SU-DHL-6 (cell line): ENCODE data around the gene PRB2.

Experiments
- CTCF ChIP-seq: fragments of 200-600 bp; sonication (generic); IDR thresholded peaks from one replicate; pipeline ENCODE4 v1.5.1; 2017; ENCODE audit warnings: antibody characterized with exemption, mild to moderate bottlenecking, low read length, moderate library complexity; ENCODE audit not compliant: insufficient read depth, poor library complexity, severe bottlenecking
- EZH2phosphoT487 ChIP-seq: fragments of 200-600 bp; sonication (generic), shearing (Covaris generic); conservative IDR thresholded peaks from 2 replicates; pipeline ENCODE4 v1.6.1; 2018; ENCODE audit warnings: mild to moderate bottlenecking, antibody characterized with exemption, low read length, moderate library complexity, mixed read lengths

DNA sequence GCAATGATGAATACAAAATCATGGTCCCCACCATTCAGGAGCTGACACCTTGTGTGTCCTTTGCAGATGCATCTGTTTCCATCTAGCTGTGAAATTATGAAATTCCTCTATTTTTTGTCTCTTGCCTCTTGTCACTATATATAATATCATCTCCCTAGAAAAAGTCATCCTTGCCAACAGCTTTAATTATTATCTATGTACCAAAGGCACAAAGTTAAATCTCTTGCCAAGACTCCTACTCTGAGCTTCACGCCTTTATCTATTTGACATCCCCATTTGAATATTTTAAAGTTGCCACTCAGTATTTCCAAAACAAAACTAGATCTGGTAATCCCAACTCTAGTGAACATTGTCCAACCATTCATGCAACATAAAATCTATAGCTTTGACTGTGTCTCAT, 32.0 kb upstream of the PRB2 start:
- TF ChIP-seq CTCF, result no peak
- TF ChIP-seq EZH2phosphoT487, result no peak
